ENCODE data around the gene G6PD.

DNA sequence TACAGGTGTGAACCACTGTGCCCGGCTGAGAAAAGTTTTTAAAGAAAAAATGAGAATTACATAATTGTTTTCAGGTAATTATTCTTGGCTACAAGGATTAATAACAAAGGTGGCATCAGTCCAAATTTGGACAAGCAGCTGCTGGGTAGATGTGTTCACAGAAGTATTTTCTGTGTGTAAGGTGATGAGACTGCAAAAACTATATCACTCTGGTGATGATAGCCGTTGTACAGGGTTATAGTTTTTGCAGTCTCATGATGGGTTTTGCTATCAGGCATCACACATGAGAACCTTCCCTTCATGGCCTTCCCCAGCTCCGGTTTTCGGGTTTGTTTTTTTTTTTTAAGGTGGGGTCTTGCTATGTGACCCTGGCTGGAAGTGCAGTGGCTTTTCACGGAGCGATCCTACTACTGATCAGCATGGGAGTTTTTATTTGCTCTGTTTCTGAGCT, 51.1 kb downstream of the G6PD start:
- TF ChIP-seq, protein P1, sequence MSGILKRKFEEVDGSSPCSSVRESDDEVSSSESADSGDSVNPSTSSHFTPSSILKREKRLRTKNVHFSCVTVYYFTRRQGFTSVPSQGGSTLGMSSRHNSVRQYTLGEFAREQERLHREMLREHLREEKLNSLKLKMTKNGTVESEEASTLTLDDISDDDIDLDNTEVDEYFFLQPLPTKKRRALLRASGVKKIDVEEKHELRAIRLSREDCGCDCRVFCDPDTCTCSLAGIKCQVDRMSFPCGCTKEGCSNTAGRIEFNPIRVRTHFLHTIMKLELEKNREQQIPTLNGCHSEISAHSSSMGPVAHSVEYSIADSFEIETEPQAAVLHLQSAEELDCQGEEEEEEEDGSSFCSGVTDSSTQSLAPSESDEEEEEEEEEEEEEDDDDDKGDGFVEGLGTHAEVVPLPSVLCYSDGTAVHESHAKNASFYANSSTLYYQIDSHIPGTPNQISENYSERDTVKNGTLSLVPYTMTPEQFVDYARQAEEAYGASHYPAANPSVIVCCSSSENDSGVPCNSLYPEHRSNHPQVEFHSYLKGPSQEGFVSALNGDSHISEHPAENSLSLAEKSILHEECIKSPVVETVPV (CRISPR knock-in tag; IDR thresholded peaks at IDR 0.05): no peak
- no peak for TF ChIP-seq TCF4 (CRISPR knock-in tag; IDR thresholded peaks at IDR 0.05; ENCODE audit: borderline replicate concordance)
- no peak for TF ChIP-seq ZNF70 (CRISPR knock-in tag; IDR thresholded peaks at IDR 0.05)
- TF ChIP-seq ARNTL (CRISPR knock-in tag; IDR thresholded peaks at IDR 0.05; ENCODE audit: borderline replicate concordance, low read depth): no peak
- TF ChIP-seq ZNF8 (CRISPR knock-in tag; IDR thresholded peaks at IDR 0.05): no peak
- TF ChIP-seq ZFP30 (CRISPR knock-in tag; IDR thresholded peaks at IDR 0.05): no peak
- no peak for TF ChIP-seq TSHZ2 (CRISPR knock-in tag; IDR thresholded peaks at IDR 0.05)

Data from SK-N-SH treated with all-trans-retinoic acid at 6 μM for 48 hours (cell line).